Immature natural killer cell (primary cell): ENCODE results near the gene RELT. TPM values are rescaled to one million over a fixed set of nuclear protein-coding genes. Genes with fewer than 3 reads are reported as not detected.

Experiments used
- DNase-seq, 3 donors: peaks; one replicate each; pipeline ENCODE4 v3.0.0; 2022; ENCODE audit warnings: mixed read lengths in 1 of 3
- H3K27ac Mint-ChIP-seq, 6 donors: one replicate each; pipeline ENCODE4 v1.8.0; 2020; ENCODE audit warnings: mixed read lengths in 6 of 6, mild to moderate bottlenecking in 5 of 6, inconsistent platforms in 4 of 6, moderate library complexity in 3 of 6
- H3K27me3 Mint-ChIP-seq, 3 donors: one replicate each; pipeline ENCODE4 v1.8.0; 2020 to 2021; ENCODE audit warnings: low read depth in 3 of 3, mild to moderate bottlenecking in 3 of 3, mixed read lengths in 3 of 3, moderate library complexity in 3 of 3, inconsistent platforms in 1 of 3
- H3K36me3 Mint-ChIP-seq, 3 donors: one replicate each; pipeline ENCODE4 v1.8.0; 2020; ENCODE audit warnings: mixed read lengths in 3 of 3, inconsistent platforms in 2 of 3, mild to moderate bottlenecking in 2 of 3
- H3K4me1 Mint-ChIP-seq, 2 donors: one replicate each; pipeline ENCODE4 v1.8.0; 2020; ENCODE audit warnings: inconsistent platforms in 2 of 2, mild to moderate bottlenecking in 2 of 2, mixed read lengths in 2 of 2, moderate library complexity in 1 of 2
- H3K4me3 Mint-ChIP-seq, 5 donors: one replicate each; pipeline ENCODE4 v1.8.0; 2020; ENCODE audit warnings: mild to moderate bottlenecking in 5 of 5, mixed read lengths in 5 of 5, inconsistent platforms in 3 of 5, moderate library complexity in 3 of 5
- H3K9me3 Mint-ChIP-seq, 6 donors: one replicate each; pipeline ENCODE4 v1.8.0; 2020; ENCODE audit warnings: mild to moderate bottlenecking in 6 of 6, mixed read lengths in 6 of 6, inconsistent platforms in 4 of 6, moderate library complexity in 3 of 6
- polyA plus RNA-seq, 3 donors: library from polyadenylated mRNA; unstranded; fragments of 300-500 nt; fragmentation: Illumina TruSeq; gene quantifications; one replicate each; pipeline ENCODE4 v1.2.3, GENCODE V29; 2021

Gene RELT
- polyA plus RNA-seq, 3 donors from 2014 or later, result 2.8 to 5.4 (median 3.6) TPM

GRCh38 chr11:73393479-73394415, 17.5 kb downstream of the RELT start:
- Mint-ChIP-seq H3K36me3 (no peaks in the 10 kb centered on the region), H3K4me3 (no peak overlapping the region), H3K9me3 (no peaks in the 10 kb centered on the region), H3K27ac (peak overlapping the region in 5 of 6 donors; percentile 20 to 64 (median 56)), H3K27me3 (peaks cover 18 to 38% (median 38%) of the 10 kb centered on the region in 3 donors), H3K4me1 (no peaks in the 10 kb centered on the region)
- DNase-seq, result peak; percentile 49 to 66 (median 58)

GRCh38 chr11:73394416-73395296, 18.5 kb downstream of the RELT start:
- peaks cover 15 to 38% (median 30%) of the 10 kb centered on the region in 3 donors for H3K27me3 Mint-ChIP-seq
- no peak overlapping the region for H3K4me3 Mint-ChIP-seq
- H3K27ac Mint-ChIP-seq, result peak overlapping the region in 1 of 6 donors; percentile 55
- DNase-seq, result no peak
- H3K36me3 Mint-ChIP-seq, result no peaks in the 10 kb centered on the region
- H3K9me3 Mint-ChIP-seq, result no peaks in the 10 kb centered on the region
- no peaks in the 10 kb centered on the region for H3K4me1 Mint-ChIP-seq

DNA sequence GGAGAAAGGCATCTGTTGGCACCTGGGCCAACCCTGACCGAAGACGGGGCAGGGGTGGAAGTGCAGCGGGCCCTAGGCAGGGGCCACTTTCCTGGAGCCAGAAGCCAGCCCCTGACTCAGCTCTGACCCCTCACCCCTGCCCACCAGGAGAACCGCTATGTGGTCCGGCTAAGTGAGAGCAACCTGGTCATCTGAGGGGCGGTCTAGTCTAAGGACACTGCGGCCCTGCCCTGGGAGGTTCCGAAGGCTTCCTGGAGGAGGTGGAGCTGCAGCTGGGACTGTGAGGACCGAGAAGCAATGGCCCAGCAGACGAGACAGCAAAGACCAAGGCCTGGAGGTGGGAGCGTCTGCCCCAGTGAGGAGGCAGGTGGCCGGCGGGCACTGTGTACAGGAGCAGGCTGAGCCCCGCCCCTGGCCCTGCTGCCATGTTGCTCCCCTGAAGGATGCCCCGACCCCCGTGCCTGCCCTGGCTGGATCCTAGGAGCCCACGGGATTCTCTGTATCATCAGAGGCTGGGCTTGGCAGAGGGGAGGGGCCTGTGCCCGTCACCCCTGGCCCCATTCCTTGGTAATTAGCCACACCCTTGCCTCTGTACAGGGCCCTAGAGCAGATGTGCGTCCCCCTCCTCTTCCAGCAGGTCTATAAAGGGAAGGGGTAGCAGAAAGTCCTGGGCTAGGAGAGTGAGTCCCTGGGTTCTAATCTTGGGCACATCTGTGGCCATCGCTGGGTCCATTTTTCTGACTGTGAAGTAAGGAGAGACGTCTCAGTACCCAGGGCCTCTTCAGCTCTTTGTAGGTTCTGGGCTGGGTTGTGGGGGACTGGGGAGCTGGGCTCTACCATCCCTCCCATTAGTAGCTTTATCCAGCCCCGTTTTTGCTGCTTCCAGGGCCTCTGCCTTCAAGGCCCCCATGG, 19.4 kb downstream of the RELT start:
- Mint-ChIP-seq H3K9me3 (no peaks in the 10 kb centered on the region), H3K4me3 (no peak overlapping the region), H3K4me1 (no peaks in the 10 kb centered on the region), H3K27me3 (peaks cover 10 to 38% (median 24%) of the 10 kb centered on the region in 3 donors), H3K36me3 (no peaks in the 10 kb centered on the region), H3K27ac (no peak overlapping the region)
- no peak for DNase-seq

- peak overlapping the region in 3 of 6 donors; percentile 40 to 73 (median 68) for H3K27ac Mint-ChIP-seq
- peaks cover 10 to 38% (median 24%) of the 10 kb centered on the region in 3 donors for H3K27me3 Mint-ChIP-seq
- H3K9me3 Mint-ChIP-seq, result no peaks in the 10 kb centered on the region
- H3K4me3 Mint-ChIP-seq, result no peak overlapping the region
- H3K36me3 Mint-ChIP-seq, result no peaks in the 10 kb centered on the region
- no peaks in the 10 kb centered on the region for H3K4me1 Mint-ChIP-seq
- DNase-seq, result no peak
Observed at GRCh38 chr11:73396251-73396930, 20.2 kb downstream of the RELT start.

DNA sequence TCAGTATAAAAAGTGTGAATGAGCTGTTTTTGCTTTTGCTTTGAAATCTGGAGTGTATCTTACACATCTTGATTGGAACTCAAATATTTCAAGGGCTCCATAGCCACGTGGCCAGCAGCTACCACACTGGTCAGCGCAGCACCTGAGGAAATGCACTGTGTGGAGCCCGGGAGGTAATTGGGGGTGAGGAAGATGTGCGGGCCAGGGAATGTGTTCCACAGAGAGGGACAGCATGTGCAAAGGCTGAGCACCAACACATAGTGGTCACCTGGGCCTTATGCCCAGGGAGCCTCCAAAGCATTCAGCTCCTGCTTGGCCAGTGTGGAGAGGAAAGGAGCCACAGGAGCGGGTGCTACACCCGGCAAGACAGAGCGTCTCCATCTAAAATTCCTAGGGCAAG, 20.8 kb downstream of the RELT start:
- H3K36me3 Mint-ChIP-seq, result no peaks in the 10 kb centered on the region
- no peaks in the 10 kb centered on the region for H3K9me3 Mint-ChIP-seq
- no peaks in the 10 kb centered on the region for H3K4me1 Mint-ChIP-seq
- H3K4me3 Mint-ChIP-seq, result no peak overlapping the region
- H3K27me3 Mint-ChIP-seq, result peaks cover 10 to 38% (median 23%) of the 10 kb centered on the region in 3 donors
- no peak for DNase-seq
- peak overlapping the region in 2 of 6 donors; percentile 40 to 45 for H3K27ac Mint-ChIP-seq

GRCh38 chr11:73397468-73398131, 21.4 kb downstream of the RELT start:
- H3K9me3 Mint-ChIP-seq, result no peaks in the 10 kb centered on the region
- DNase-seq, result no peak
- no peaks in the 10 kb centered on the region for H3K36me3 Mint-ChIP-seq
- H3K4me3 Mint-ChIP-seq, result no peak overlapping the region
- H3K27ac Mint-ChIP-seq, result peak overlapping the region in 4 of 6 donors; percentile 14 to 68 (median 44)
- no peaks in the 10 kb centered on the region for H3K4me1 Mint-ChIP-seq
- H3K27me3 Mint-ChIP-seq, result peaks cover 10 to 32% (median 18%) of the 10 kb centered on the region in 3 donors

DNA sequence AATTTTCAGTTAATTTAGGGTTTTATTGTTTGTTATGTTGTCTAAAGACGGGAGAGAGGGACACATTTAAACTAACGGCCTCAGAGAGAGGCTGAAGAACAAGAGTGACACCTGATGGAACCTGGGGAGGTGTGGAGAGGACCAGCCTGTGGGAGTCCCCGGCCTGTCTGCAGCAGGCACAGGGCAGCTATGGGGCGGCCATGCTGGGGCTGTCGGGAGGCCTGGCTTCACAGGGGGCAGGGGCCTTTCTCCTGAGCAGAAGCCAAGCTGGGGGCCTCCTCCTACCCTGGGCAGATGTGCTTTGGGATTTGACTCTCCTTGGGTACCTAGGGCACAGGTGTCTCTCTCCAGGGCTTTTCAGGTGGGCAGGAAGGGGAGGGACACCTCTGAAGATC, 21.9 kb downstream of the RELT start:
- Mint-ChIP-seq H3K4me1 (no peaks in the 10 kb centered on the region), H3K27me3 (peaks cover 9 to 32% (median 16%) of the 10 kb centered on the region in 3 donors), H3K9me3 (no peaks in the 10 kb centered on the region), H3K36me3 (no peaks in the 10 kb centered on the region), H3K27ac (peak overlapping the region in 2 of 6 donors; percentile 53 to 68), H3K4me3 (no peak overlapping the region)
- DNase-seq, result no peak

DNA sequence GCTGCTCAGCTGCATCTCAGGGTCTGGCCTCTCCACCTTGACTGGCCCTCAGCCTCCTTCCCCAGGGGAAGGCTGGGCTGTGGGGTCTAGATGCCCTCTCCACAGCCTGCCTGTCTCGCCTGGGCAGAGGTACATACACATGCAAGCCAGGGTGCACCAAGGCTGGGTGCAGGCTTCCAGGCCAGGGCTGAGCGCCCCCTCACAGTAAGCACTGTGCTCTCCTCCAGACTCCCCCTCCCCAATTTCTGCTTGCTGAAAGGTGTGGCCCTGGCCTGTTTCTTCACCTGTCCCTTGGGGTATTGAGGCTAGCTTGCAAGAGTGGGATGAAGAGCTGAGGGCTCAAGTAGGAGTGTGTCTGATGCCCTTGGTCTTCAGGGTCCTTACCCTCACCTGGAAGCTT, 22.5 kb downstream of the RELT start:
- H3K36me3 Mint-ChIP-seq, result no peaks in the 10 kb centered on the region
- H3K27me3 Mint-ChIP-seq, result peaks cover 3 to 26% (median 16%) of the 10 kb centered on the region in 3 donors
- H3K4me3 Mint-ChIP-seq, result no peak overlapping the region
- no peaks in the 10 kb centered on the region for H3K4me1 Mint-ChIP-seq
- no peaks in the 10 kb centered on the region for H3K9me3 Mint-ChIP-seq
- H3K27ac Mint-ChIP-seq, result peak overlapping the region in 2 of 6 donors; percentile 62 to 63
- DNase-seq, result no peak

DNA sequence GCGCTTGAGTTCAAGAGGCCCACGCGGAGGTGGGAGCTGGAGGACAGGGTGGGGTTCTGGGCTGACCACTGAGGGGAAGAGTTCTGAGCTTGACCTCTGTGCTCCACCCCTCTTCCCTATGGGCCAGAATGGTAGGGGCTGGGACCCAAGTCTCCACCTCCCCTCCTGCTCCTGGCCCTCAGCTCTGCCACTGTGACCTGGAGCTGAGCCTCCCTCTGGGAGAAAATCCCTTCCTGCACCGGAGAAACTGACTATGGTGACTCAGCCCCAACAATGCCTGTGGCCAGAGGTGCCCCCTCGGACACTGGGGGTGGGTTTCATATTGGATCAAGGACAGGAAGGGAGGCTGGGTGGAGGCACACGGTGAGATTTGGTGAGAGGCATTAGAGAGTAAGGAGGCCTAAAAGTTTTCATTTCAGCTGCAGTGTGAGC, 23.0 kb downstream of the RELT start:
- Mint-ChIP-seq H3K9me3 (no peaks in the 10 kb centered on the region), H3K27ac (peak overlapping the region in 5 of 6 donors; percentile 61 to 75 (median 63)), H3K4me1 (no peaks in the 10 kb centered on the region), H3K36me3 (no peaks in the 10 kb centered on the region), H3K4me3 (no peak overlapping the region), H3K27me3 (peaks cover 3 to 22% (median 16%) of the 10 kb centered on the region in 3 donors)
- DNase-seq, result no peak

GRCh38 chr11:73399636-73400035, 23.4 kb downstream of the RELT start:
- Mint-ChIP-seq H3K27ac (peak overlapping the region; percentile 30 to 75 (median 62)), H3K4me1 (no peaks in the 10 kb centered on the region), H3K36me3 (no peaks in the 10 kb centered on the region), H3K27me3 (peaks cover 3 to 20% (median 16%) of the 10 kb centered on the region in 3 donors), H3K9me3 (no peaks in the 10 kb centered on the region), H3K4me3 (no peak overlapping the region)
- DNase-seq, result no peak

DNA sequence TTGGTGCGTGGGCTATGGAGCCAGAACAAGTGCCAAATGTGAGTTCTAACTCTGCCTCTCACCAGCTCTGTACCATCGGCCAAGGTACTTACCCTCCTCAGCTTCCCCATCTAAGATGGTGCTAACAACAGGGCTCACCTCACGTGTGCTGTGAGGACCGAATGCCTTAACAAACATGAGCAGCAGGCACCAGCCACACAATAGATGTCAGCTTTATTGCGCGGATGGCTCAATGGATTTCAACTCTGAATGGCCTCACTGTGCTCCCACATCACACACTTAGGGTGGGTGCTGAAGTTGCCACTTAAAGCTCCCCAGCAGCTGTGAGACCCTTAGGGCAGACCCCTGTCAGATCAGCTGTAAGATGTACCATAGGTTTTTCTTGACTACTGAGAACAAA, 24.1 kb downstream of the RELT start:
- H3K9me3 Mint-ChIP-seq, result no peaks in the 10 kb centered on the region
- no peak for DNase-seq

More for the DNA sequence above, 24.1 kb downstream of the RELT start:
- peak overlapping the region in 2 of 6 donors; percentile 29 to 40 for H3K27ac Mint-ChIP-seq
- H3K4me3 Mint-ChIP-seq, result no peak overlapping the region
- H3K27me3 Mint-ChIP-seq, result peaks cover 5 to 16% (median 15%) of the 10 kb centered on the region in 3 donors
- H3K36me3 Mint-ChIP-seq, result no peaks in the 10 kb centered on the region
- no peaks in the 10 kb centered on the region for H3K4me1 Mint-ChIP-seq
